NB4 (cell line): ENCODE results near the gene CNTN1.

Source experiments
- POLR2A ChIP-seq: IDR thresholded peaks from 2 replicates; pipeline ENCODE4 v1.6.1; 2011; ENCODE audit warnings: mild to moderate bottlenecking; ENCODE audit not compliant: insufficient read length; ENCODE audit errors: extremely low read depth
- TF ChIP-seq, protein P1 (sequence below): IDR thresholded peaks from one replicate; pipeline ENCODE4 v1.5.1; 2012; ENCODE audit warnings: low read depth, low read length

- no peak for TF ChIP-seq POLR2A
- TF ChIP-seq, protein P1, sequence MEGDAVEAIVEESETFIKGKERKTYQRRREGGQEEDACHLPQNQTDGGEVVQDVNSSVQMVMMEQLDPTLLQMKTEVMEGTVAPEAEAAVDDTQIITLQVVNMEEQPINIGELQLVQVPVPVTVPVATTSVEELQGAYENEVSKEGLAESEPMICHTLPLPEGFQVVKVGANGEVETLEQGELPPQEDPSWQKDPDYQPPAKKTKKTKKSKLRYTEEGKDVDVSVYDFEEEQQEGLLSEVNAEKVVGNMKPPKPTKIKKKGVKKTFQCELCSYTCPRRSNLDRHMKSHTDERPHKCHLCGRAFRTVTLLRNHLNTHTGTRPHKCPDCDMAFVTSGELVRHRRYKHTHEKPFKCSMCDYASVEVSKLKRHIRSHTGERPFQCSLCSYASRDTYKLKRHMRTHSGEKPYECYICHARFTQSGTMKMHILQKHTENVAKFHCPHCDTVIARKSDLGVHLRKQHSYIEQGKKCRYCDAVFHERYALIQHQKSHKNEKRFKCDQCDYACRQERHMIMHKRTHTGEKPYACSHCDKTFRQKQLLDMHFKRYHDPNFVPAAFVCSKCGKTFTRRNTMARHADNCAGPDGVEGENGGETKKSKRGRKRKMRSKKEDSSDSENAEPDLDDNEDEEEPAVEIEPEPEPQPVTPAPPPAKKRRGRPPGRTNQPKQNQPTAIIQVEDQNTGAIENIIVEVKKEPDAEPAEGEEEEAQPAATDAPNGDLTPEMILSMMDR, result no peak
Measured at GRCh38 chr12:40716037-40716436, 23.8 kb downstream of the CNTN1 start.
